ENCODE data around the gene NPEPL1. TPM values are rescaled to one million over a fixed set of nuclear protein-coding genes. Genes with fewer than 3 reads are reported as not detected.
"Not testable (repeated sequence)": the region's sequence is repeated elsewhere in the genome, so short reads cannot be mapped to it uniquely, and the experiment has no call there.

The NPEPL1 gene
- total RNA-seq, 2 donors from 2014 or later, result 14.7 to 20.6 TPM

DNA sequence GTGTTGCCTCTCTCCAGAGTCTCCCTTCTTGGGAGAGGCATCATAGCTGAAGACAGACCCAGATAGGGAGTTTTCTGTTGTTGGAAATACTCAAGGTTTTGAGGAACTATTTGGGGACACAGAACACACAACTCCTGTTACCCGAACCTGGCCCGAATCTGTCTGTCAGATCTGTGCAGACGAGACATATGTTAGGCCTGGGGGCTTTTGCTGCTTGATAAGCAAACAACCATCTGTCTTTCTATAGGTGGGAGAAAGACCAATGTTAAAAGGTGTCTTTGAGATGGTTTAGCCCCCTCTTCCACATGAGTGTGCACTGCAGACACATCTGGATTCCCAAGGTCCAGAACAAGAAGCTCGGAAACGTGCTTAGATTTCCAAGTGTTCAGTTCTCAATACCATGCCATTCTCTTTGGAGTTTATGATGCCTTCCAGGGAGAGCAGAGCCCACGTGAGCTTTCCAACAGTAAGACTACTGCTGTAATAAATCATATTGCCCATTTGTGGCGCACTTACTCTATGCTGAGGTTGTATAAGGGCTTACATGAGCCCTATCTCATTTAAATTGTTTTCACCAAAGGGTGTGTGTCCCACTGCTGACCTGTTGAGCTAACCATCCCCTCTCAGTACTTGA, 45.3 kb upstream of the NPEPL1 start:
- intact Hi-C loops (cut with DNase I), result no loop called here

DNA sequence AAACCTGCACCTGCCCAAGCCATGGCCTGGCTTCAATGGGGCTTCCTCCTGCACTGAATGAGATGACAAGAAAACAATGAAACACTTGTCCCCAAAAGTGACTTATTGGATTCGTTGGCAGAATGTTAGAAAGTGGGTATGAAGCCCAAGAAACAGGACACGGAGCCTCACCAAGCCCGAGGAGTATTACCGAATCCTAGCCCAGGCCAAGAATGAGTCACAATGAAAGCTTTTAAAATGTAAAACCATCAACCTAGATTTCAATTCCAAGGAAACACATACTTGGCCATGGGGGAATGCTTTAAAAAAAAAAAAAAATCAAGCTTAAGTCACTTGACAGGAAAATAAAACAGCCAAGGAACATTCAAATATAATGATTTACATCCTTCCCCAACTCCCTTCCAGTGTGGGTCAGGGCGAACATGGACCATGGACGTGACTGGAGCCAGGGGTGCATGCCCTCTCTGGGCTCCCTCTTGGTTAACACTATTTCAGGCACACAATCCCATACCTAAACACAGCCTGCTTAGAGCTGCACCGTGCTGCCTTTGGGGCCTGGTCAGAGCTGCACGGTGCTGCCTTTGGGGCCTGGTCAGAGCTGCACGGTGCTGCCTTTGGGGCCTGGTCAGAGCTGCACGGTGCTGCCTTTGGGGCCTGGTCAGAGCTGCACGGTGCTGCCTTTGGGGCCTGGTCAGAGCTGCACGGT, 44.7 kb upstream of the NPEPL1 start:
- Histone ChIP-seq H3K4me3 (no peak overlapping the region), H3K9ac (ENCODE audit: low read depth in 2 of 2, low read length in 2 of 2) (no peak overlapping the region), H3K36me3 (no peaks in the 10 kb centered on the region), H3K27me3 (no peaks in the 10 kb centered on the region), H3K4me1 (peaks cover under 1% of the 10 kb centered on the region), H3K9me3 (no peaks in the 10 kb centered on the region), H3K27ac (no peak overlapping the region)
- intact Hi-C loops (cut with DNase I), result no loop called here
- TF ChIP-seq, protein P1, sequence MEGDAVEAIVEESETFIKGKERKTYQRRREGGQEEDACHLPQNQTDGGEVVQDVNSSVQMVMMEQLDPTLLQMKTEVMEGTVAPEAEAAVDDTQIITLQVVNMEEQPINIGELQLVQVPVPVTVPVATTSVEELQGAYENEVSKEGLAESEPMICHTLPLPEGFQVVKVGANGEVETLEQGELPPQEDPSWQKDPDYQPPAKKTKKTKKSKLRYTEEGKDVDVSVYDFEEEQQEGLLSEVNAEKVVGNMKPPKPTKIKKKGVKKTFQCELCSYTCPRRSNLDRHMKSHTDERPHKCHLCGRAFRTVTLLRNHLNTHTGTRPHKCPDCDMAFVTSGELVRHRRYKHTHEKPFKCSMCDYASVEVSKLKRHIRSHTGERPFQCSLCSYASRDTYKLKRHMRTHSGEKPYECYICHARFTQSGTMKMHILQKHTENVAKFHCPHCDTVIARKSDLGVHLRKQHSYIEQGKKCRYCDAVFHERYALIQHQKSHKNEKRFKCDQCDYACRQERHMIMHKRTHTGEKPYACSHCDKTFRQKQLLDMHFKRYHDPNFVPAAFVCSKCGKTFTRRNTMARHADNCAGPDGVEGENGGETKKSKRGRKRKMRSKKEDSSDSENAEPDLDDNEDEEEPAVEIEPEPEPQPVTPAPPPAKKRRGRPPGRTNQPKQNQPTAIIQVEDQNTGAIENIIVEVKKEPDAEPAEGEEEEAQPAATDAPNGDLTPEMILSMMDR (IDR thresholded peaks at IDR 0.05), result no peak
- DNase-seq, result no peak

More for the DNA sequence above, 45.3 kb upstream of the NPEPL1 start:
- no peaks in the 10 kb centered on the region for H3K4me1 ChIP-seq
- no peak overlapping the region for H3K27ac ChIP-seq
- DNase-seq, result no peak
- no peaks in the 10 kb centered on the region for H3K36me3 ChIP-seq
- TF ChIP-seq, protein P1 (IDR thresholded peaks at IDR 0.05), result no peak
- H3K27me3 ChIP-seq, result no peaks in the 10 kb centered on the region
- H3K9ac ChIP-seq (ENCODE audit: low read depth in 2 of 2, low read length in 2 of 2), result no peak overlapping the region
- no peak overlapping the region for H3K4me3 ChIP-seq
- no peaks in the 10 kb centered on the region for H3K9me3 ChIP-seq

DNA sequence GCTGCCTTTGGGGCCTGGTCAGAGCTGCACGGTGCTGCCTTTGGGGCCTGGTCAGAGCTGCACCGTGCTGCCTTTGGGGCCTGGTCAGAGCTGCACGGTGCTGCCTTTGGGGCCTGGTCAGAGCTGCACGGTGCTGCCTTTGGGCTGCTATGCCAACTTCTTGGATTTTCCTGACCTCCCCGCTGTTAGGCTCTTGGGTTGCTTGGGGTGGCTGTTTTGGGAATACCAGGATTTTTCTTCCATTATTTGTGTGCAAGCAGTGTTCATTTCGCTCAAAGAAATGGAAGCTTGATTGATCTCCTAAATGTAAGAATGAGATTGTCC, 44.1 kb upstream of the NPEPL1 start:
- H3K27me3 ChIP-seq; H3K9me3 ChIP-seq; DNase-seq; H3K9ac ChIP-seq (ENCODE audit: low read depth in 2 of 2, low read length in 2 of 2); H3K4me1 ChIP-seq; intact Hi-C loops (cut with DNase I); H3K4me3 ChIP-seq; H3K36me3 ChIP-seq; H3K27ac ChIP-seq: not testable (repeated sequence)

DNA sequence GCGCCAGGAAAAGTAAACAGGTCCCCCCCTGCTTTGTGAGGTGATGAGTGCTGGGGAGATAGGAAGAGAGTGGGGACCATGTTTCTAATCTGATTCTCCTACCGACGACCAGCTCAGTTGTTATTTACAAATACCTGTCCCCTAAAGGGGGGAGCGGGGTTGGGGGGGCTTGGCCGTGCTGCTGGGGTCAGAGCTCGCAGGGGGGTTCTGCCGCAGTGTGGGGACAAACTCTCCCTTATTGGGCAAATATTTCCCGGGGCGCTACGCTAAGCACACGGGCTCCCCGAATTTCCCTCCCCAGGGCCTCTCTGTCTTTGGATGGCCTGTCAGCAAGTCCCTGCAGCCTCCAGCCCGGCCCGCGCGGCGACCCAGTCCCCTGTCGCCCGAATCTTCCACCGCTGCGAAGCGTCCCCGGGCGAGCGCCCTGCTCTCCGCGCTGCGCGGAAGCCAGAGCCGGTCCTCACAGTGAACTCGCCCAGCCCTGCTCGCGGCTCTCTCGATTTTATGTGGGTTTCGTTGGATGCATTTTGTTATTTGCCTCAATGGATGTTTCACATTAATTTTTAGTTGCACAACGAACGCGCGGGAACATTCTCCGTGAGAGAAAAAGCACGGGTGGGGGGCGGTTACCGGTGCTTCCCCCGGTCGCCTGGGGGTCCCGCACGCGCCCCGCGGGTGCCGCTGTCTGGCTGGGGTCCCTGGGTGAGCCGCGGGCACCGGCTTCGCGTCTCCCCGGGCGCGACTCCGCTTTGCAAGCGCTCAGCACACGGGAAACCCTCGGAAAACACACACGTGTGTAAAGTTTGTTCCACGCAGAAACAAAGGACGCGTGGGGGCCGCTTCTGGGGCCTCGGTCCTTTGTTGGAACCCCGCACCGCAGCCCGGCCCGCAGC, 43.1 kb upstream of the NPEPL1 start:
- TF ChIP-seq, protein P1 (IDR thresholded peaks at IDR 0.05), result no peak
- peak overlapping the region; percentile 98 for H3K4me3 ChIP-seq
- H3K27ac ChIP-seq, result peak overlapping the region; percentile 98
- no peaks in the 10 kb centered on the region for H3K9me3 ChIP-seq
- intact Hi-C loops (cut with DNase I), result no loop called here
- H3K9ac ChIP-seq (ENCODE audit: low read depth in 2 of 2, low read length in 2 of 2), result peak overlapping the region; percentile 73 to 78
- no peaks in the 10 kb centered on the region for H3K27me3 ChIP-seq
- H3K36me3 ChIP-seq, result no peaks in the 10 kb centered on the region
- peak; percentile 35 for DNase-seq
- peaks cover 8% of the 10 kb centered on the region for H3K4me1 ChIP-seq

DNA sequence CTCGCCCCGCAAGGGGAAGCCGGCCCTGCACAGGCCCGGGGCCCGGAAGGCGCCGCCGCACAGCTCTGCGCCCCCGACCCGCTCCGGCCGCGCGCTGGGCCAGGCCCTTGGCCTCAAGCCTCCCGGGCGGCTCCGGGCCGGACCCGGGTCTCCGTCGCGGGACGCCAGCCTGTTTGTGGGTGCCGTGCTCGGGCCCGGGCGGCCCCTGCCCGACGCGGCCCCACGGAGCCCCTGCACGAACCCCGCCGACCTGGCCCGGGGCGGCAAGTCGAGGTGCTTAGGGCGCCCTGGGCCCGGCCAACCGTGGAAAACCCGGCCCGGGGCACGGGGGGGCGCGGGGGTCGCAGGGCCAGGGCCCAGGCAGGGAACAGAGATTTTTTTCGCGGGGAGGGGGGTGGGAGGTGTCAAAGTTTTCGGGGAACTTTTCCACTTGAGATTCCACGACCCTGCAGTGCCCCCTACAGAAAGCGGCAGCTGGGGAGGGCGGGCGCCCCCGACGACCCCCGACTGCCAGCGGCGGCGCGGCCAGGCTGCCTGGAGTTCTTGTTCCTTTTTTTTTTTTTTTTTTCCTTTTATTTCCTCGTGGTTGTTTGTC, 42.3 kb upstream of the NPEPL1 start:
- peak overlapping the region; percentile 98 for H3K27ac ChIP-seq
- H3K36me3 ChIP-seq, result no peaks in the 10 kb centered on the region
- H3K9ac ChIP-seq (ENCODE audit: low read depth in 2 of 2, low read length in 2 of 2), result peak overlapping the region; percentile 85 to 100
- peaks cover 8% of the 10 kb centered on the region for H3K4me1 ChIP-seq
- peak; percentile 52 for DNase-seq
- peak overlapping the region; percentile 98 for H3K4me3 ChIP-seq
- no peaks in the 10 kb centered on the region for H3K9me3 ChIP-seq
- intact Hi-C loops (cut with DNase I), result no loop called here
- H3K27me3 ChIP-seq, result no peaks in the 10 kb centered on the region
- TF ChIP-seq, protein P1 (IDR thresholded peaks at IDR 0.05), result no peak
